GM23338 (cell line): Measurements from ENCODE around the gene ANGPTL3. TPM values are rescaled to one million over a fixed set of nuclear protein-coding genes. Genes with fewer than 3 reads are reported as not detected.

Experiments used
- ATAC-seq: fragments of 200-7000 bp; cut with Tn5 transposase; 3 replicates; pipeline ENCODE4 v1.9.1; 2020
- DNase-seq: peaks from one replicate; pipeline ENCODE4 v3.0.0-alpha.2; 2015; ENCODE audit warnings: low spot score
- H2AFZ ChIP-seq: fragments of 200-600 bp; sonication (generic); 2 replicates; pipeline ENCODE4 v1.8.0; 2016; ENCODE audit warnings: antibody characterized with exemption, mild to moderate bottlenecking, moderate library complexity
- H3F3A ChIP-seq: fragments of 200-600 bp; sonication (generic); replicated peaks from 2 replicates; pipeline ENCODE4 v1.8.0; 2017; ENCODE audit warnings: antibody characterized with exemption, mixed run types, low read depth
- H3K27ac ChIP-seq: fragments of 200-600 bp; sonication (generic); 2 replicates; pipeline ENCODE4 v1.6.1; 2016; ENCODE audit warnings: low read depth
- H3K27me3 ChIP-seq: fragments of 200-600 bp; sonication (generic); 2 replicates; pipeline ENCODE4 v1.8.0; 2016; ENCODE audit warnings: mild to moderate bottlenecking, mixed run types, moderate library complexity; ENCODE audit not compliant: insufficient read depth
- H3K36me3 ChIP-seq: fragments of 200-600 bp; sonication (generic); 2 replicates; pipeline ENCODE4 v1.8.0; 2016; ENCODE audit warnings: mild to moderate bottlenecking; ENCODE audit not compliant: insufficient read depth
- H3K4me1 ChIP-seq: fragments of 200-600 bp; sonication (generic); 2 replicates; pipeline ENCODE4 v1.8.0; 2016; ENCODE audit warnings: mild to moderate bottlenecking, moderate library complexity; ENCODE audit not compliant: insufficient read depth
- H3K4me2 ChIP-seq: fragments of 200-600 bp; sonication (generic); 2 replicates; pipeline ENCODE4 v1.7.1; 2017; ENCODE audit warnings: mixed run types
- H3K4me3 ChIP-seq: fragments of 200-600 bp; sonication (generic); 2 replicates; pipeline ENCODE4 v1.6.1; 2016; ENCODE audit warnings: mixed run types
- H3K79me2 ChIP-seq: fragments of 200-600 bp; sonication (generic); replicated peaks from 2 replicates; pipeline ENCODE4 v1.8.0; 2017; ENCODE audit warnings: mild to moderate bottlenecking; ENCODE audit not compliant: insufficient read depth
- H3K9me2 ChIP-seq: fragments of 200-600 bp; sonication (generic); 2 replicates; pipeline ENCODE4 v1.8.0; 2017; ENCODE audit not compliant: insufficient read depth
- H4K20me1 ChIP-seq: fragments of 200-600 bp; sonication (generic); replicated peaks from 2 replicates; pipeline ENCODE4 v1.8.0; 2017; ENCODE audit warnings: mild to moderate bottlenecking; ENCODE audit not compliant: insufficient read depth
- H3K27ac Mint-ChIP-seq: 2 replicates; pipeline ENCODE4 v1.8.0; 2020; ENCODE audit warnings: inconsistent platforms, mild to moderate bottlenecking, moderate library complexity, mixed read lengths
- H3K27me3 Mint-ChIP-seq: 3 replicates; pipeline ENCODE4 v1.8.0; 2022; ENCODE audit warnings: low read depth, mild to moderate bottlenecking, moderate library complexity, mixed read lengths, inconsistent platforms; ENCODE audit not compliant: insufficient read depth, poor library complexity
- H3K36me3 Mint-ChIP-seq: 3 replicates; pipeline ENCODE4 v1.8.0; 2021; ENCODE audit warnings: low read depth, mild to moderate bottlenecking, inconsistent platforms, moderate library complexity, mixed read lengths
- H3K4me1 Mint-ChIP-seq: 3 replicates; pipeline ENCODE4 v1.8.0; 2020; ENCODE audit warnings: mild to moderate bottlenecking, inconsistent platforms, mixed read lengths
- H3K4me3 Mint-ChIP-seq: 3 replicates; pipeline ENCODE4 v1.8.0; 2021; ENCODE audit warnings: moderate library complexity, mild to moderate bottlenecking, inconsistent platforms, mixed read lengths
- H3K9me3 Mint-ChIP-seq: 3 replicates; pipeline ENCODE4 v1.8.0; 2020; ENCODE audit warnings: moderate library complexity, mild to moderate bottlenecking, inconsistent platforms, mixed read lengths
- CREB1 ChIP-seq: fragments of 250-450 bp; sonication (Bioruptor Pico); IDR thresholded peaks from 2 replicates; pipeline ENCODE4 v1.5.0; 2020; ENCODE audit warnings: low read depth, mild to moderate bottlenecking, moderate library complexity
- CTCF ChIP-seq, 2 experiments: fragments of 200-600 bp in 1 of 2; sonication (generic) in 1 of 2; conservative IDR thresholded peaks; 2 replicates each; pipeline versions ENCODE4 v1.5.1 to v1.6.1; 2016 to 2017; ENCODE audit warnings: antibody characterized with exemption in 2 of 2, low read depth in 2 of 2, mild to moderate bottlenecking in 2 of 2, moderate library complexity in 1 of 2
- EZH2 ChIP-seq: fragments of 200-600 bp; sonication (generic); IDR thresholded peaks from one replicate; pipeline ENCODE4 v1.8.0; 2017; ENCODE audit warnings: antibody characterized with exemption, mild to moderate bottlenecking, low read depth; ENCODE audit not compliant: unreplicated experiment
- EZH2phosphoT487 ChIP-seq: fragments of 200-600 bp; sonication (generic); IDR thresholded peaks from one replicate; pipeline ENCODE4 v1.8.1; 2018; ENCODE audit warnings: antibody characterized with exemption; ENCODE audit not compliant: unreplicated experiment
- JUNB ChIP-seq: IDR thresholded peaks from one replicate; pipeline ENCODE4 v1.6.1; 2016; ENCODE audit warnings: antibody characterized with exemption; ENCODE audit not compliant: unreplicated experiment
- NANOG ChIP-seq: IDR thresholded peaks from 2 replicates; pipeline ENCODE4 v1.6.1; 2016; ENCODE audit warnings: antibody characterized with exemption, borderline replicate concordance
- POLR2AphosphoS5 ChIP-seq: IDR thresholded peaks from 2 replicates; pipeline ENCODE4 v1.6.1; 2016; ENCODE audit warnings: antibody characterized with exemption, low read depth
- REST ChIP-seq: IDR thresholded peaks from one replicate; pipeline ENCODE4 v1.6.1; 2018; ENCODE audit warnings: antibody characterized with exemption; ENCODE audit not compliant: unreplicated experiment
- STAT1 ChIP-seq: IDR thresholded peaks from one replicate; pipeline ENCODE4 v1.6.1; 2016; ENCODE audit warnings: antibody characterized with exemption; ENCODE audit not compliant: unreplicated experiment
- ZNF114 ChIP-seq: fragments of 250-450 bp; sonication (Bioruptor Pico); IDR thresholded peaks from 2 replicates; pipeline ENCODE4 v1.5.0; 2020; ENCODE audit warnings: mild to moderate bottlenecking, moderate library complexity
- ZNF331 ChIP-seq: fragments of 250-450 bp; sonication (Bioruptor Pico); IDR thresholded peaks from 2 replicates; pipeline ENCODE4 v1.5.0; 2020; ENCODE audit warnings: low read depth, mild to moderate bottlenecking, moderate library complexity
- ZNF462 ChIP-seq: fragments of 250-450 bp; sonication (Bioruptor Pico); IDR thresholded peaks from 2 replicates; pipeline ENCODE4 v1.5.0; 2020; ENCODE audit warnings: mild to moderate bottlenecking, moderate library complexity
- polyA plus RNA-seq: library from polyadenylated mRNA; unstranded; fragments of >200 nt; fragmentation: Nextera tagmentation; extraction: Ambion mirVana; gene quantifications from 2 replicates; pipeline ENCODE4 v1.2.1, GENCODE V29; 2016
- total RNA-seq: library from RNA; depleted of rRNA; stranded (reverse); fragments of >200 nt; shearing (Covaris generic); gene quantifications from 2 replicates; pipeline ENCODE4 v1.2.3, GENCODE V29; 2014
- TF ChIP-seq, protein P1 (sequence below): IDR thresholded peaks from 2 replicates; pipeline ENCODE4 v1.6.1; 2016; ENCODE audit warnings: antibody characterized with exemption

ANGPTL3 gene
- total and polyA plus RNA-seq, 2 experiments from 2014 or later = 0.16 TPM; not detected in 1

GRCh38 chr1:62654744-62655143 lies 57.4 kb downstream of the ANGPTL3 start:
- Histone ChIP-seq H3K4me3 (no peak overlapping the region), H3K4me1 (no peaks in the 10 kb centered on the region), H2AFZ (no peak overlapping the region), H3K79me2 (peaks cover 5% of the 10 kb centered on the region; the same call in 1 of the 2 replicates), H3F3A (no peaks in the 10 kb centered on the region), H3K4me2 (no peak overlapping the region), H3K36me3 (no peaks in the 10 kb centered on the region), H3K27me3 (no peaks in the 10 kb centered on the region), H3K9me2 (no peaks in the 10 kb centered on the region), H3K27ac (no peak overlapping the region), H4K20me1 (no peaks in the 10 kb centered on the region)
- TF ChIP-seq NANOG = no peak
- TF ChIP-seq REST = no peak
- no peak for TF ChIP-seq ZNF331 (CRISPR knock-in tag)
- TF ChIP-seq JUNB = no peak
- TF ChIP-seq STAT1 = no peak
- TF ChIP-seq, protein P1, sequence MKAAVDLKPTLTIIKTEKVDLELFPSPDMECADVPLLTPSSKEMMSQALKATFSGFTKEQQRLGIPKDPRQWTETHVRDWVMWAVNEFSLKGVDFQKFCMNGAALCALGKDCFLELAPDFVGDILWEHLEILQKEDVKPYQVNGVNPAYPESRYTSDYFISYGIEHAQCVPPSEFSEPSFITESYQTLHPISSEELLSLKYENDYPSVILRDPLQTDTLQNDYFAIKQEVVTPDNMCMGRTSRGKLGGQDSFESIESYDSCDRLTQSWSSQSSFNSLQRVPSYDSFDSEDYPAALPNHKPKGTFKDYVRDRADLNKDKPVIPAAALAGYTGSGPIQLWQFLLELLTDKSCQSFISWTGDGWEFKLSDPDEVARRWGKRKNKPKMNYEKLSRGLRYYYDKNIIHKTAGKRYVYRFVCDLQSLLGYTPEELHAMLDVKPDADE = no peak
- TF ChIP-seq ZNF462 = no peak
- no peak for TF ChIP-seq EZH2phosphoT487
- TF ChIP-seq POLR2AphosphoS5 = no peak
- no peak for TF ChIP-seq ZNF114
- TF ChIP-seq CREB1 (CRISPR knock-in tag) = no peak
- no peak for TF ChIP-seq CTCF (conservative IDR thresholded peaks at IDR 0.05; ENCODE audit: low read depth in 2 of 2)
- TF ChIP-seq EZH2 = no peak
- no peaks in the 10 kb centered on the region for H3K27me3 Mint-ChIP-seq
- ATAC-seq (no peak), DNase-seq (no peak)
- H3K4me3 Mint-ChIP-seq = no peak overlapping the region
- H3K36me3 Mint-ChIP-seq = peaks cover 15% of the 10 kb centered on the region; the same call in 2 of the 3 replicates
- H3K4me1 Mint-ChIP-seq = no peaks in the 10 kb centered on the region; the same call in 2 of the 3 replicates
- H3K9me3 Mint-ChIP-seq = peaks cover 3% of the 10 kb centered on the region; the same call in 1 of the 3 replicates
- no peak overlapping the region for H3K27ac Mint-ChIP-seq
